Activated B cell treated with CpG ODN at 0.5 μM for 24 hours (primary cell): Measurements from ENCODE around the gene GDF11. TPM values are rescaled to one million over a fixed set of nuclear protein-coding genes. Genes with fewer than 3 reads are reported as not detected.
A peak's percentile ranks its signal among the peaks of the same experiment; 100 is the strongest.

Experiments used
- ATAC-seq: fragments of 200-7000 bp; cut with Tn5 transposase; one replicate; pipeline ENCODE4 v1.10.0; 2021; ENCODE audit warnings: low read depth, mild to moderate bottlenecking, moderate library complexity
- CTCF ChIA-PET: fragments of 350-600 bp; sonication (Branson Sonifier 250); formaldehyde crosslinking; loops from one replicate; lab custom pipeline; 2021; ENCODE audit warnings: antibody characterized with exemption; lab: Charles Lee
- POLR2A ChIA-PET: fragments of 350-600 bp; sonication (Branson Sonifier 250); formaldehyde crosslinking; loops from one replicate; lab custom pipeline; 2021; ENCODE audit warnings: antibody characterized with exemption; lab: Charles Lee
- DNase-seq: peaks from one replicate; pipeline ENCODE4 v3.0.0; 2022
- H3K27ac Mint-ChIP-seq: one replicate; pipeline ENCODE4 v1.8.0; 2020; ENCODE audit warnings: mixed read lengths
- H3K27me3 Mint-ChIP-seq: one replicate; pipeline ENCODE4 v1.8.0; 2021; ENCODE audit warnings: mixed read lengths
- H3K36me3 Mint-ChIP-seq: one replicate; pipeline ENCODE4 v1.8.0; 2021; ENCODE audit warnings: low read depth, mixed read lengths
- H3K4me1 Mint-ChIP-seq: one replicate; pipeline ENCODE4 v1.8.0; 2021; ENCODE audit warnings: mixed read lengths
- H3K4me3 Mint-ChIP-seq: one replicate; pipeline ENCODE4 v1.8.0; 2020; ENCODE audit warnings: mild to moderate bottlenecking, mixed read lengths
- H3K9me3 Mint-ChIP-seq: one replicate; pipeline ENCODE4 v1.8.0; 2020; ENCODE audit warnings: mixed read lengths
- intact Hi-C: fragments of 100-400 bp; cut with micrococcal nuclease; formaldehyde crosslinking; loops from one replicate; pipeline ENCODE4 v1.15.1; 2024
- total RNA-seq: library from RNA; stranded (reverse); gene quantifications from 2 replicates; pipeline ENCODE4 v1.2.3, GENCODE V29; 2022
- TF ChIP-seq, protein P1 (sequence below): fragments of 200-600 bp; IDR thresholded peaks from one replicate; pipeline ENCODE4 v1.8.0; 2022; ENCODE audit warnings: antibody characterized with exemption, mild to moderate bottlenecking

Gene GDF11
- total RNA-seq, 1 donor from 2014 or later = 6.4 TPM

GRCh38 chr12:55739025-55739378, 3.9 kb upstream of the GDF11 start:
- intact Hi-C loops = loop anchor here (1.0 to 2.0 kb wide), 4 partner anchors 78 to 730 kb away; partner anchors contain the start of genes ANKRD52, PA2G4, SARNP and SPRYD4
- H3K4me1 Mint-ChIP-seq = peaks cover 33% of the 10 kb centered on the region
- no peak for ATAC-seq
- TF ChIP-seq, protein P1, sequence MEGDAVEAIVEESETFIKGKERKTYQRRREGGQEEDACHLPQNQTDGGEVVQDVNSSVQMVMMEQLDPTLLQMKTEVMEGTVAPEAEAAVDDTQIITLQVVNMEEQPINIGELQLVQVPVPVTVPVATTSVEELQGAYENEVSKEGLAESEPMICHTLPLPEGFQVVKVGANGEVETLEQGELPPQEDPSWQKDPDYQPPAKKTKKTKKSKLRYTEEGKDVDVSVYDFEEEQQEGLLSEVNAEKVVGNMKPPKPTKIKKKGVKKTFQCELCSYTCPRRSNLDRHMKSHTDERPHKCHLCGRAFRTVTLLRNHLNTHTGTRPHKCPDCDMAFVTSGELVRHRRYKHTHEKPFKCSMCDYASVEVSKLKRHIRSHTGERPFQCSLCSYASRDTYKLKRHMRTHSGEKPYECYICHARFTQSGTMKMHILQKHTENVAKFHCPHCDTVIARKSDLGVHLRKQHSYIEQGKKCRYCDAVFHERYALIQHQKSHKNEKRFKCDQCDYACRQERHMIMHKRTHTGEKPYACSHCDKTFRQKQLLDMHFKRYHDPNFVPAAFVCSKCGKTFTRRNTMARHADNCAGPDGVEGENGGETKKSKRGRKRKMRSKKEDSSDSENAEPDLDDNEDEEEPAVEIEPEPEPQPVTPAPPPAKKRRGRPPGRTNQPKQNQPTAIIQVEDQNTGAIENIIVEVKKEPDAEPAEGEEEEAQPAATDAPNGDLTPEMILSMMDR = peak; percentile 3
- no peaks in the 10 kb centered on the region for H3K9me3 Mint-ChIP-seq
- CTCF ChIA-PET = interaction anchor here (0.6 to 5.0 kb wide), 39 partner anchors 8 to 550 kb away, joined by 3 to 58 read pairs (median 6); partner anchors contain the start of genes BLOC1S1, CD63, DGKA and DNAJC14
- POLR2A ChIA-PET = interaction anchor here (0.7 to 2.7 kb wide), 24 partner anchors 9 to 1459 kb away, joined by 3 to 28 read pairs (median 4); partner anchors contain the start of genes CBX5, CD63, COQ10A and DGKA
- no peaks in the 10 kb centered on the region for H3K27me3 Mint-ChIP-seq
- H3K4me3 Mint-ChIP-seq = peak overlapping the region; percentile 92
- H3K36me3 Mint-ChIP-seq = no peaks in the 10 kb centered on the region
- peak overlapping the region; percentile 15 for H3K27ac Mint-ChIP-seq
- DNase-seq = no peak

DNA sequence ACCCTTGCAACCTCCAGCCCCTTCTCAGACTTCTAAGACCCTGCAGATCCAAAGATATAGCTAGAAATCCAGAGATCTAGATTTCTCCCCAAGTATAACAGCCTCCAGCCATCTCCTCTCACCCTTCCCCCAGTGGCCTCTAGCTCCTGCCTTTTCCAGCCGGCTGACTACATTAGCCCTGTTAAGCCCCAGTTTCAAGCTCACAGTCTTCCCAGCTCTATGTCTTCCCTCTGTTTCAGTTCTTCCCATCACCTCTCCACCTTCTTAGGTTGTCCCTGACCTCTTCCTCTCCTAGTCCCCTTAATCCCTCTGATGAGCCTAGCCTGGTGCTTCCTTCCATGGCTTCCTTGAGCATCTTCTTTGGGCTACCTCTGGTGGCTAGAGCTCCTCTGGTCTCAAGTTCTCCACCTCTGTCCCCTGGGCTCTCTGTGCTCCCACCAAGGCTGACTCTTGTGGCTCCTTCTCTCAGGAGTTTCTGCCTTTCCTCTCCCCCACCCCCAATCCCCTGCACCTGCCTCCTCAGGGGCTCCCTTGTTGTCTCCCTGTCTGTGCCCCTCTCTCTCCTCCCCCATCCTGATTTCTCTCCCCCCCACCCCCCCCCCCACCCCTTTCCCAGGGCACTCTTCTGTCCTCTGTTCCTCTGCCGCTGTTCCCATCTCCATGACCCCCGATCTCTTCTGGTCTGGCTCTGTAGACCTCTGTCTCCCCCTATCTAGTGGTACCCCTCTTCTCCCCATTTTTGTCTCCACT, 816 bp upstream of the GDF11 start:
- intact Hi-C loops = no loop called here
- DNase-seq (no peak), ATAC-seq (no peak)
- Mint-ChIP-seq H3K4me3 (peak overlapping the region; percentile 82), H3K36me3 (no peaks in the 10 kb centered on the region), H3K9me3 (no peaks in the 10 kb centered on the region), H3K27me3 (no peaks in the 10 kb centered on the region), H3K4me1 (peaks cover 59% of the 10 kb centered on the region), H3K27ac (peak overlapping the region; percentile 50)
- ChIA-PET CTCF (no interaction called here), POLR2A (interaction anchor here (0.6 to 1.0 kb wide), 2 partner anchors 234 to 375 kb away, joined by 5 to 7 read pairs; partner anchors contain the start of gene RPL41)
- TF ChIP-seq, protein P1 = no peak

DNA sequence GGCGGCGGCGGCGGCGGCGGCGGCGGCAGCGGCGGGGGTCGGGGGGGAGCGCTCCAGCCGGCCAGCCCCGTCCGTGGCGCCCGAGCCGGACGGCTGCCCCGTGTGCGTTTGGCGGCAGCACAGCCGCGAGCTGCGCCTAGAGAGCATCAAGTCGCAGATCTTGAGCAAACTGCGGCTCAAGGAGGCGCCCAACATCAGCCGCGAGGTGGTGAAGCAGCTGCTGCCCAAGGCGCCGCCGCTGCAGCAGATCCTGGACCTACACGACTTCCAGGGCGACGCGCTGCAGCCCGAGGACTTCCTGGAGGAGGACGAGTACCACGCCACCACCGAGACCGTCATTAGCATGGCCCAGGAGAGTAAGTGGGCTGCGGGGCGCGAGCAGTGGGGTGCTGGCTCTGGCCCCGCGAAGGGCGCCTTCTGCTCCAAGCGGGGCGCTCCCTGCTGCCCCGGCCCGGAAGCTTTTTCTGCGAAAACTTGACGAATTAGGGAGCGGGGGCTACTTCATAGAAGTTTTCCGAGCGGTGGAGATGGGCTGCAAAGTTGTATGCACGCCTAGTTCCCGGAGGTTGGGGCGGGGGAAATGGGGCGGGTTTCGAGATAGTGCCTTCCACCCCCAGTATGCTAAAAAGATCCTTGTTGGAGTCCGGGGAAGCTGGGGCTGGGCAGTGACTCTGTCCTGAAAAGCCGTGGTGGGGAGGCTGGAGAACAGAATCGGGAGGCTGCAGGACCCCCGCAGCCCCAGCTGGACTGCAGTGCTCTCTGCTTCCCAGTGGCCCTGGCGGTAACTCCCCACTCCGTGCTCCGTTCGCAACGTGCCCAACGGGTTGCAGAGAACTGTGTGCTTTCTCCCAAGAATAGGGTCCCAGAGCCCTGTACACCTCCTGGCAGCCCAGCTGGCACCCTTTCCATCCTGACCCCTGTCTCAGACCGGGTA, 751 bp downstream of the GDF11 start:
- H3K27ac Mint-ChIP-seq = no peak overlapping the region
- no peaks in the 10 kb centered on the region for H3K36me3 Mint-ChIP-seq
- intact Hi-C loops = no loop called here
- ATAC-seq = peak; percentile 34
- POLR2A ChIA-PET = interaction anchor here (0.6 to 2.4 kb wide), 16 partner anchors 9 to 523 kb away, joined by 3 to 18 read pairs (median 4); partner anchors contain the start of genes CD63, COQ10A, DNAJC14 and ITGA7
- H3K4me1 Mint-ChIP-seq = peaks cover 45% of the 10 kb centered on the region
- TF ChIP-seq, protein P1 = no peak
- CTCF ChIA-PET = interaction anchor here (0.8 to 2.8 kb wide), 4 partner anchors 19 to 197 kb away, joined by 4 to 10 read pairs (median 4); no protein-coding TSS in a partner anchor
- peak overlapping the region; percentile 88 for H3K4me3 Mint-ChIP-seq
- no peaks in the 10 kb centered on the region for H3K27me3 Mint-ChIP-seq
- peak; percentile 40 for DNase-seq
- H3K9me3 Mint-ChIP-seq = no peaks in the 10 kb centered on the region

DNA sequence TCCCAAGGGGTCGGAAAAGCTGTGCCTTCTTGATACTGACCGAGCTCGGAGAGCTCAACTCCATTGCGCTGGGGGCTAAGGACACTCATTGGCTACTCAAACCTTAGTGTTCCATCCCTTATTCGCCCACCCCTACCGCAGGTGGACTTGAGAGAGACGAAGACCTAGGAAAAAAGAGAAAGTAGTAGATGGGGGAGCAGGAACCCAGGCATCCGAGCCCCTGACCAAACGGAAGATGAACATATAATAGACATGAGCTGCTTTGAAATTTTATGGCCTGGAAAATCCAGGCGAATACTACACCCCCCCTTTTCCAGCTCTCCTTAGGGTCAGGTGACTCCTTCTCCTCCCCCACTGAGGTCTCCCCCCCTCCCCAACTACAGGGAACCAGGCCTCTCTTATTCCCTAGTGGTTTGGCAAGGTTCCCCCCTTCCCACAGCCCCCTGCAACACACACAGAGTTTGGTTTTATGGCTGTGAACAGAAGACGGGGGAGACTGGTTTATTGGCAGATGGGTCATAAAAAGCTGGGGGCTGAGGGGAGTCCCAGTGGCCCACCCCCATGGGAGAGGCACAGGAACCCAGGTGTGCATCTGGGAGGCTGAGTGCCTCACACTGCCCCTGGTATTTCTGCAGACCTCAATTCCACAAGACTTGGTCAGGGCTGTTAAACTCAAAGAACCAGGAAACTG, 1.6 kb downstream of the GDF11 start:
- no peaks in the 10 kb centered on the region for H3K27me3 Mint-ChIP-seq
- no peaks in the 10 kb centered on the region for H3K9me3 Mint-ChIP-seq
- POLR2A ChIA-PET = interaction anchor here (0.6 to 2.4 kb wide), 14 partner anchors 15 to 523 kb away, joined by 3 to 18 read pairs (median 5); partner anchors contain the start of genes CD63, COQ10A, DNAJC14 and ITGA7
- no peak overlapping the region for H3K27ac Mint-ChIP-seq
- H3K36me3 Mint-ChIP-seq = peaks cover 5% of the 10 kb centered on the region
- intact Hi-C loops = no loop called here
- TF ChIP-seq, protein P1 = no peak
- ATAC-seq (no peak), DNase-seq (no peak)
- CTCF ChIA-PET = interaction anchor here (0.8 to 2.8 kb wide), 4 partner anchors 20 to 196 kb away, joined by 4 to 10 read pairs (median 4); no protein-coding TSS in a partner anchor
- peak overlapping the region; percentile 88 for H3K4me3 Mint-ChIP-seq
- H3K4me1 Mint-ChIP-seq = peaks cover 43% of the 10 kb centered on the region
